ENCODE measurements around the gene CHP1. TPM values are rescaled to one million over a fixed set of nuclear protein-coding genes. Genes with fewer than 3 reads are reported as not detected.
"Not testable (repeated sequence)": the region's sequence is repeated elsewhere in the genome, so short reads cannot be mapped to it uniquely, and the experiment has no call there.

Gene CHP1
- total RNA-seq, 2 experiments from 2014 or later = 32.4 to 52.4 TPM

- no peak for DNase-seq (ENCODE audit: low spot score)
- peaks cover 12% of the 10 kb centered on the region; the same call in 1 of the 2 replicates for H3K79me2 ChIP-seq (ENCODE audit: insufficient read depth, low read depth, low read length)
- H4K20me1 ChIP-seq (ENCODE audit: insufficient read depth, low read length) = no peaks in the 10 kb centered on the region
- POLR2A ChIA-PET = no interaction called here
- peaks cover 16% of the 10 kb centered on the region for H3K4me1 ChIP-seq (ENCODE audit: insufficient read depth, low read length, poor library complexity, severe bottlenecking)
- no peaks in the 10 kb centered on the region for H3K9me2 ChIP-seq (ENCODE audit: insufficient read depth, low read length)
- BruUV-seq (replicated peaks) = no TSS peak
- CTCF ChIA-PET (ENCODE audit: unreplicated experiment) = interaction anchor here (0.5 kb wide), 1 partner anchor 155 kb away, joined by 4 read pairs; no protein-coding TSS in a partner anchor
- peaks cover 8% of the 10 kb centered on the region; the same call in 1 of the 2 replicates for H3K9me3 ChIP-seq (ENCODE audit: low read length)
- intact Hi-C loops (cut with micrococcal nuclease; ENCODE audit: unreplicated experiment) = loop anchor here (5.0 kb wide), 1 partner anchor 49 kb away; no protein-coding TSS in a partner anchor
- no peaks in the 10 kb centered on the region for H3K36me3 ChIP-seq (ENCODE audit: insufficient read depth, low read length)
- no peak overlapping the region for H3K4me3 ChIP-seq (ENCODE audit: low read depth, low read length, poor library complexity, severe bottlenecking)
- H3K27ac ChIP-seq (ENCODE audit: low read depth, low read length, poor library complexity, severe bottlenecking) = no peak overlapping the region
- H3K4me2 ChIP-seq (ENCODE audit: low read length) = no peak overlapping the region
- no peak for TF ChIP-seq CTCF (conservative IDR thresholded peaks at IDR 0.05; ENCODE audit: low read length)
- no peak overlapping the region for H2AFZ ChIP-seq (ENCODE audit: low read length)
These were observed 2.3 kb downstream of the CHP1 start for GRCh38 chr15:41233367-41233771.

- H3K4me2 ChIP-seq (ENCODE audit: low read length); H2AFZ ChIP-seq (ENCODE audit: low read length); BruUV-seq (replicated peaks); H4K20me1 ChIP-seq (ENCODE audit: insufficient read depth, low read length); H3K27ac ChIP-seq (ENCODE audit: low read depth, low read length, poor library complexity, severe bottlenecking); H3K4me3 ChIP-seq (ENCODE audit: low read depth, low read length, poor library complexity, severe bottlenecking); H3K9me2 ChIP-seq (ENCODE audit: insufficient read depth, low read length); H3K9me3 ChIP-seq (ENCODE audit: low read length); DNase-seq (ENCODE audit: low spot score); CTCF ChIA-PET (ENCODE audit: unreplicated experiment); H3K36me3 ChIP-seq (ENCODE audit: insufficient read depth, low read length); intact Hi-C loops (cut with micrococcal nuclease; ENCODE audit: unreplicated experiment): not testable (repeated sequence)
- H3K79me2 ChIP-seq (ENCODE audit: insufficient read depth, low read depth, low read length) = peaks cover 12% of the 10 kb centered on the region; the same call in 1 of the 2 replicates
- peaks cover 16% of the 10 kb centered on the region for H3K4me1 ChIP-seq (ENCODE audit: insufficient read depth, low read length, poor library complexity, severe bottlenecking)
- POLR2A ChIA-PET = interaction anchor here (0.6 kb wide), 1 partner anchor 10 kb away, joined by 3 read pairs; no protein-coding TSS in a partner anchor
These were observed 4.2 kb downstream of the CHP1 start for GRCh38 chr15:41235228-41235627.

GRCh38 chr15:41235929-41236328 lies 4.9 kb downstream of the CHP1 start:
- Histone ChIP-seq H2AFZ (ENCODE audit: low read length) (no peak overlapping the region), H3K4me2 (ENCODE audit: low read length) (no peak overlapping the region), H4K20me1 (ENCODE audit: insufficient read depth, low read length) (no peaks in the 10 kb centered on the region), H3K9me2 (ENCODE audit: insufficient read depth, low read length) (no peaks in the 10 kb centered on the region), H3K9me3 (ENCODE audit: low read length) (no peaks in the 10 kb centered on the region), H3K4me3 (ENCODE audit: low read depth, low read length, poor library complexity, severe bottlenecking) (no peak overlapping the region), H3K36me3 (ENCODE audit: insufficient read depth, low read length) (no peaks in the 10 kb centered on the region), H3K4me1 (ENCODE audit: insufficient read depth, low read length, poor library complexity, severe bottlenecking) (peaks cover 10% of the 10 kb centered on the region), H3K27ac (ENCODE audit: low read depth, low read length, poor library complexity, severe bottlenecking) (no peak overlapping the region), H3K79me2 (ENCODE audit: insufficient read depth, low read depth, low read length) (peaks cover 12% of the 10 kb centered on the region; the same call in 1 of the 2 replicates)
- intact Hi-C loops (cut with micrococcal nuclease; ENCODE audit: unreplicated experiment) = no loop called here
- BruUV-seq (replicated peaks) = no TSS peak
- no peak for DNase-seq (ENCODE audit: low spot score)
- ChIA-PET CTCF (ENCODE audit: unreplicated experiment) (no interaction called here), POLR2A (interaction anchor here (0.6 to 0.7 kb wide), 2 partner anchors 95 to 1093 kb away, joined by 3 read pairs; no protein-coding TSS in a partner anchor)
- no peak for TF ChIP-seq CTCF (conservative IDR thresholded peaks at IDR 0.05; ENCODE audit: low read length)
- TF ChIP-seq EZH2phosphoT487 (IDR thresholded peaks at IDR 0.05; ENCODE audit: borderline replicate concordance, low read depth, low read length) = no peak

Data from OCI-LY7 (cell line).